Activated CD4-positive, alpha-beta T cell treated with anti-CD3 and anti-CD28 coated beads, Interleukin-2, Interleukin-4, amounts not matched to agents 100 ng/mL and 50 ng/mL, durations not matched to agents 16 hours and 8 hours (primary cell): ENCODE results near the gene FAM72D.
A peak's percentile ranks its signal among the peaks of the same experiment; 100 is the strongest.
"Not testable (repeated sequence)": the region's sequence is repeated elsewhere in the genome, so short reads cannot be mapped to it uniquely, and the experiment has no call there.

ENCODE experiments used
- DNase-seq: peaks from one replicate; pipeline ENCODE4 v3.0.0-alpha.2; 2020; ENCODE audit warnings: low spot score

Gene FAM72D

GRCh38 chr1:145147172-145147571 is 51.4 kb downstream of the FAM72D start:
- not testable (repeated sequence) for DNase-seq

DNA sequence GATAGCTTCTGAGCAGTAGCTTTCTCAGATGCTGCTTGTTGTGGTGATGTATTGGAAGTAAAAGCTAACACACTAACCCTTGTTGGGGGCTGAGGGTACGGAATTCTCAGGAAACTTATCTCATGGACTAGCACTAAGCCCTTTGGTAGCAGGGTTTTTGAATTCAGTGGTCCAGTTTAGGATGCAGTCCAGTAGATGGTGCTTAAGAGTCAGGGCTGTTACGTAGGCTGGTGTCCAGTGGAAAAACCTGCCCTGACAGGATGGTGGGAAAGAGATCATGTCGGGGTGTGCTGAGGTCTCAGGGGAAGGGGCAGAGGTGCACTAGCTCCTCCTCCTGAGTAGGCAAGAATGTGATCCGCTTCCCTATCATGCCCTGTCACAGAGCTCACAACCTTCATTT is 59.6 kb downstream of the FAM72D start:
- not testable (repeated sequence) for DNase-seq

- not testable (repeated sequence) for DNase-seq
Observed at GRCh38 chr1:145155873-145156272, 60.1 kb downstream of the FAM72D start.

GRCh38 chr1:145156891-145157610 is 61.3 kb downstream of the FAM72D start:
- DNase-seq, result peak; percentile 55

- DNase-seq, result not testable (repeated sequence)
Observed at GRCh38 chr1:145157715-145158114, 61.9 kb downstream of the FAM72D start.

DNA sequence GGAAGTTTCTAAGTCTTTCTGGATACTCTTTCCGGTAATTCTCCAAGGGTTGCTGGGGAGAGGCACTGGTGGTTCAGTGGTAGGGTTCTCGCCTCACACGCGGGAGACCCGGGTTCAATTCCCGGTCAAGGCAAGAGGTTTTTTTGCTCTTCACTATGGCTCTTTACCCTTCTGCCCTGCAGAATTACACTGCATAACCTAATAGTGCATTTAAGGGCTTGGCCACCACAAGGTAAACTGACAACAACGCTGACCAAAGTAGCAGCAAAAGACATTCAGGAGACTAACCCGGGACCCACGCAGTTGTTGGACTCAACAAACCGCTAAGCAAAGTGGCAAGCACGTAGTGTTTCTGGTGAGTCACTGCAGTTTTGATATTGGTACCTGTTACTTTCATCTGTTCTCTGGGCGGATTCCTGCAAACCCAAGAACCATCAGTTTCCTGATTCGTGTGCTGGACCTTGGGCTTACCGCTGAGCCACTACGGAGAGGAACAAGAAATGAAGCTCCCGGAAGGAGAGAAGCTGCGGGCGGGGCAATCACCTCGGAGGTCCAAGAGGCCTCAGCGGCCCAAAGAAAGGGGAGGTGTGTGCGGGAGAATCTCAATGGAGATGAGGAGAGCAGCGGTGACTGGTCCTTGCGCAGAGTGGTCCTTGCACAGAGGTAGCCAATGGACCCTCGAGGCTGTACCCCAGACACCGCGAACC is 65.4 kb downstream of the FAM72D start:
- DNase-seq, result not testable (repeated sequence)
